Measurements from ENCODE around the gene LMAN2L.

GRCh38 chr2:96665083-96665569 is 74.7 kb downstream of the LMAN2L start:
- TF ChIP-seq POLR2AphosphoS5 (IDR thresholded peaks at IDR 0.05; ENCODE audit: low read depth, low read length) (no peak), TAF1 (IDR thresholded peaks at IDR 0.05; ENCODE audit: borderline replicate concordance, insufficient read depth, low read length) (no peak), SIN3A (IDR thresholded peaks at IDR 0.05; ENCODE audit: borderline replicate concordance, insufficient read depth, low read length) (no peak), REST (IDR thresholded peaks at IDR 0.05; ENCODE audit: insufficient read depth in 1 of 2, low read depth in 2 of 2, low read length in 2 of 2) (no peak), FOXP2 (optimal IDR thresholded peaks at IDR 0.05; ENCODE audit: borderline replicate concordance, extremely low read depth, extremely low read length, insufficient read depth) (no peak)
